ENCODE results near the gene EEFSEC.

The EEFSEC gene

DNA sequence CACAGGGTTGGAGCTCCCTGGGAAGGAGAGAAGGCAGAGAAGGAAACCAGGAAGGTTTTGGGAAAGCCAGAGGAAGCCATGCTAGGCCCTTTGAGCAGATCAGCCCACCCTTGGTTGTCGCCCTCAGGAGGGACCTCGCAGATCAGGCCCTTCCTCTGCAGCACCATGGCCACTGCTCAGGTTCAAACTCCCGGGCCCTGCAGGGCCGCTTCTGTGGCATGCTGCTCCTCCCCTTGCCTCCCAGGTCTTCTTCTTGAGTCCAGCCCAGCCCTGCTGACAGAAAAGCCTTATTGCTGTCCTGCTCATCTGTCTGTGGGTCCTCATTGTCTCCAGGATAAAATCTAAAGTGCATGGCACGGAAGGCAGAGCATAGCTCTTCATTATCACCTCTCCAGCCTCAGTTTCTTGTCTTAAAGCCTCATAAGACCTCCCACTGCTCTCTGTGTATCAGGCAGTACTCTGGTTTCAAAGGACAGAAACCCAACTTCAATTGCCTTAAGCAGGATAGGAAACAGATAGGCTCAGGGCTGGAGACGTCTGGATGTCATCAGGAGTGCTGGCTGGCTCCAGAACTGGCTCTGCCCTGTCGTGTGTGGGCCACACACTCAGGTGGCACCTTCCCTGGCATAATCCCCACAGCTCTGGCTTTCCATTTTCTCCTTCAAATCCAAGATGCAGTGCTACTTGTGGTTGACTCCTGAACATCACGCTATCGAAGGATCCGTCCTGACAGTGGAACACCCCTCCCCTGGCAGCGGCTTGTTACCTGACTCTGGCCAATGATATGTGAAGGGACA lies 118.5 kb downstream of the EEFSEC start:
- Histone ChIP-seq H3K79me2 (ENCODE audit: low read length) (no peaks in the 10 kb centered on the region), H3K4me3 (ENCODE audit: low read length) (no peak overlapping the region), H2AFZ (ENCODE audit: low read length) (no peak overlapping the region), H3K4me1 (ENCODE audit: low read length) (no peaks in the 10 kb centered on the region), H3K4me2 (ENCODE audit: low read depth, low read length) (no peak overlapping the region), H3K9me3 (replicated peaks; ENCODE audit: insufficient read depth, low read length) (no peaks in the 10 kb centered on the region), H3K27me3 (replicated peaks; ENCODE audit: insufficient read depth, low read length) (no peaks in the 10 kb centered on the region), H3K27ac (ENCODE audit: low read length) (no peak overlapping the region), H4K20me1 (ENCODE audit: insufficient read depth, low read length) (no peaks in the 10 kb centered on the region), H3K9me2 (replicated peaks; ENCODE audit: insufficient read depth, low read length) (no peaks in the 10 kb centered on the region), H3K9ac (ENCODE audit: low read length) (no peak overlapping the region), H3F3A (ENCODE audit: insufficient read depth, low read length) (no peaks in the 10 kb centered on the region), H3K36me3 (replicated peaks; ENCODE audit: insufficient read depth, low read length) (no peaks in the 10 kb centered on the region)
- no peak for DNase-seq
- no peak for TF ChIP-seq EZH2phosphoT487 (IDR thresholded peaks at IDR 0.05; ENCODE audit: low read length)
- TF ChIP-seq EZH2 (optimal IDR thresholded peaks at IDR 0.05; ENCODE audit: low read depth, low read length), result no peak
- TF ChIP-seq, protein P1, sequence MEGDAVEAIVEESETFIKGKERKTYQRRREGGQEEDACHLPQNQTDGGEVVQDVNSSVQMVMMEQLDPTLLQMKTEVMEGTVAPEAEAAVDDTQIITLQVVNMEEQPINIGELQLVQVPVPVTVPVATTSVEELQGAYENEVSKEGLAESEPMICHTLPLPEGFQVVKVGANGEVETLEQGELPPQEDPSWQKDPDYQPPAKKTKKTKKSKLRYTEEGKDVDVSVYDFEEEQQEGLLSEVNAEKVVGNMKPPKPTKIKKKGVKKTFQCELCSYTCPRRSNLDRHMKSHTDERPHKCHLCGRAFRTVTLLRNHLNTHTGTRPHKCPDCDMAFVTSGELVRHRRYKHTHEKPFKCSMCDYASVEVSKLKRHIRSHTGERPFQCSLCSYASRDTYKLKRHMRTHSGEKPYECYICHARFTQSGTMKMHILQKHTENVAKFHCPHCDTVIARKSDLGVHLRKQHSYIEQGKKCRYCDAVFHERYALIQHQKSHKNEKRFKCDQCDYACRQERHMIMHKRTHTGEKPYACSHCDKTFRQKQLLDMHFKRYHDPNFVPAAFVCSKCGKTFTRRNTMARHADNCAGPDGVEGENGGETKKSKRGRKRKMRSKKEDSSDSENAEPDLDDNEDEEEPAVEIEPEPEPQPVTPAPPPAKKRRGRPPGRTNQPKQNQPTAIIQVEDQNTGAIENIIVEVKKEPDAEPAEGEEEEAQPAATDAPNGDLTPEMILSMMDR (IDR thresholded peaks at IDR 0.05; ENCODE audit: low read length), result no peak

DNA sequence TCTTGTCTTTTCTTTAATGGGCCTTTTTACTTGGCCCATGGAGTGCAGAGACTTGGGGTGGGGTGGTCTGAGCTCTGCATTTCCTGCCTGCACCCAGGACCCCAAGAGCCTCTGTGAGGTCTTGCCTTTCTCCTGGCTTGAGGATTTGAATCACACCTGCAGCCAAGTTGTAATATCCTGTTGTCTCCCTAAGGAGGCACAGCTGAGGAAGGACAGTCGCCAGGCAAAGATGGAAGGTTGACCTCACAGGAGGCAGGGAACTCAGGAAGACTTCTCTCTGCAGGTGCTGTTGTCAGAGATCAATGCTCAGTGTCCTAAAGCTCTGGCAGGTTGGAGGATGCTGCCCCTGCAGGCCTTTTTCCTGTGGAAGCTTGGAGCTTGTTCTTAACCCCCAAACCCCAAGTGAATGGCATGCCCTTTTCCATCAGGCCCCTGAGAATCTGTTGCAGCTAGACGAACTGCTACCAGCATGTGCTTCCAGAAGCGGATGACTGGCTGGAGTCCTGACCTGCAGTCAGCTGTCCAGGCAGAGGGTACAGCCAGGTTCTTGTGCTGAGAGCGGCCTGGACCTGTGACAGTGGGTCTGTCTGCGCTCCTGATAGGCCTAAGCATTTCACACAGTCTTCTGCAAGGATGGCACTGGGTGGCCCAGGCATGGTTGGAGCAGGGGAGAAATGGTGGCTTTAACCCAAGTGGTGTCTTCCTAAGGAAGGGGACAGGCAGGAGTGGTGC lies 120.0 kb downstream of the EEFSEC start:
- no peaks in the 10 kb centered on the region for H3K4me1 ChIP-seq (ENCODE audit: low read length)
- H2AFZ ChIP-seq (ENCODE audit: low read length), result no peak overlapping the region
- no peak overlapping the region for H3K4me3 ChIP-seq (ENCODE audit: low read length)
- no peaks in the 10 kb centered on the region for H3K79me2 ChIP-seq (ENCODE audit: low read length)
- H3K4me2 ChIP-seq (ENCODE audit: low read depth, low read length), result no peak overlapping the region
- H3K27me3 ChIP-seq (replicated peaks; ENCODE audit: insufficient read depth, low read length), result no peaks in the 10 kb centered on the region
- no peaks in the 10 kb centered on the region for H3K9me3 ChIP-seq (replicated peaks; ENCODE audit: insufficient read depth, low read length)
- DNase-seq, result no peak
- no peaks in the 10 kb centered on the region for H4K20me1 ChIP-seq (ENCODE audit: insufficient read depth, low read length)
- H3K36me3 ChIP-seq (replicated peaks; ENCODE audit: insufficient read depth, low read length), result no peaks in the 10 kb centered on the region
- no peaks in the 10 kb centered on the region for H3F3A ChIP-seq (ENCODE audit: insufficient read depth, low read length)
- H3K9me2 ChIP-seq (replicated peaks; ENCODE audit: insufficient read depth, low read length), result no peaks in the 10 kb centered on the region
- TF ChIP-seq EZH2 (optimal IDR thresholded peaks at IDR 0.05; ENCODE audit: low read depth, low read length) (no peak), EZH2phosphoT487 (IDR thresholded peaks at IDR 0.05; ENCODE audit: low read length) (no peak)
- TF ChIP-seq, protein P1 (IDR thresholded peaks at IDR 0.05; ENCODE audit: low read length), result no peak
- H3K27ac ChIP-seq (ENCODE audit: low read length), result no peak overlapping the region
- H3K9ac ChIP-seq (ENCODE audit: low read length), result no peak overlapping the region

DNA sequence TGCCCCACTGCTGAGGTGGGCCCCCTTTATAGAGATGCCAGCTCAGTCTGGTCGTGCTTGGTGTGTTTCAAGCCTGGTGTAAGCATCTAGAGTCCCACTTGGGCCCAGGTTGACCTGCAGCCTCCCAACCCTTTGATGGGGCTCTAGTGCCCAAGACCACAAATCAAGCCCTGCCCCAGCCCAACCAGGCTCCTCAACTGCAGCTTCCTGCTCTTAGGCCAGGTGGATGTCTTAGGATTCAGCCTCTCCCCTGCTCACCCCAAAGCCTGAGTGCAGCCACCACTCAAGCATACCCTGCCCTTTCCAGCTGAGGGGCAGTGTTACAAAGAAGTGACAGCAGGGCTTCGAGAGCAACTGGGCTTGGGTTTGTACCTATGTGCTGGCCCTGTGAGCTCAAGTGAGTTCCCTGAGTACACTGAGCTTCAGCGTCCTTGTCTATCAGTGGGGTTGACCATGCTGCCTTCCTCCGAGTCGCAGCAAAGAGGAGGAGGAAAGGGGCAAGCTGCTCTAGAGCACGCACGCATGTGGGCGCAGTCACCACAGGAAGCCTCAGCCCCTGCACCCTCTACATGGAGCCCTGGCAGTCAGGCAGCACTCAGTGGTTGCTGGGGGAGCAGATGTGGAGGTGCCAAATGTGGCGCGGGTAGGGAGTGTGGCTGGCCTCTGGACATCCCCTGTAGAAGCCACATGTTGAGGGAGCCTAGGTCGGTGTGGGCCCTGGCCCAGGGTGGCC lies 120.7 kb downstream of the EEFSEC start:
- H3K9me3 ChIP-seq (replicated peaks; ENCODE audit: insufficient read depth, low read length), result no peaks in the 10 kb centered on the region
- TF ChIP-seq EZH2 (optimal IDR thresholded peaks at IDR 0.05; ENCODE audit: low read depth, low read length), result no peak
- TF ChIP-seq, protein P1 (IDR thresholded peaks at IDR 0.05; ENCODE audit: low read length), result no peak
- no peak for TF ChIP-seq EZH2phosphoT487 (IDR thresholded peaks at IDR 0.05; ENCODE audit: low read length)
- no peak overlapping the region for H3K27ac ChIP-seq (ENCODE audit: low read length)
- H3F3A ChIP-seq (ENCODE audit: insufficient read depth, low read length), result no peaks in the 10 kb centered on the region
- no peaks in the 10 kb centered on the region for H3K79me2 ChIP-seq (ENCODE audit: low read length)
- H3K4me2 ChIP-seq (ENCODE audit: low read depth, low read length), result no peak overlapping the region
- H3K27me3 ChIP-seq (replicated peaks; ENCODE audit: insufficient read depth, low read length), result no peaks in the 10 kb centered on the region
- no peak overlapping the region for H3K9ac ChIP-seq (ENCODE audit: low read length)
- no peaks in the 10 kb centered on the region for H3K36me3 ChIP-seq (replicated peaks; ENCODE audit: insufficient read depth, low read length)
- H3K9me2 ChIP-seq (replicated peaks; ENCODE audit: insufficient read depth, low read length), result no peaks in the 10 kb centered on the region
- H3K4me1 ChIP-seq (ENCODE audit: low read length), result no peaks in the 10 kb centered on the region
- no peak overlapping the region for H3K4me3 ChIP-seq (ENCODE audit: low read length)
- no peak for DNase-seq
- no peak overlapping the region for H2AFZ ChIP-seq (ENCODE audit: low read length)
- H4K20me1 ChIP-seq (ENCODE audit: insufficient read depth, low read length), result no peaks in the 10 kb centered on the region

Measured in MM.1S (cell line).